NCI-H526 (cell line): ENCODE results near the gene GBP2.

Experiments
- DNase-seq, 2 experiments: peaks; one replicate each; lab custom pipeline; 2025; lab: John Stamatoyannopoulos, UW

GBP2 gene

GRCh38 chr1:89065079-89065868 lies 60.6 kb downstream of the GBP2 start, which contains the start of gene GBP1:
TSS of gene GBP1 (minus strand) at chr1:89065208. CDS start at chr1:89063234, 1,974 bp downstream.
- no peak for DNase-seq

DNA sequence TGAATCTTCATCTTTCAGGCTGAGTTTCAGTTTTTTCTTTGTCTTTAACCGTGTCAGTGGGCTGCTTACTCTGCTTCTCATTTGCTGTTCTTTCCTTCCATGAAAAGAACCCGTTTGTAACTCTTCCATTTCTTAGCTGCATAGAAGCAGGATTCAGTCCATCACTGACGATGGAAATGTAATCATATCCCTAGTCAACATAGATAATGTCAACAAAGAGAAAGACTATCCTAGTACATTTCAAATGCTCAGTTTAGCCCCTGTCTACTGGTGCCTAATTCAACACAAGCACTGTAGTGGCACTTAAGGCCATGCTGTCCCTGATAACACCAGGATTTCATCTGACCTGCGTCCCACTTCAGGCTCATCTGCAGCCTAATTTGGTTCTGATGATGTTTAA lies 61.3 kb downstream of the GBP2 start:
- DNase-seq: no peak

- DNase-seq: no peak
These were observed 62.8 kb downstream of the GBP2 start for GRCh38 chr1:89063094-89063493.

DNA sequence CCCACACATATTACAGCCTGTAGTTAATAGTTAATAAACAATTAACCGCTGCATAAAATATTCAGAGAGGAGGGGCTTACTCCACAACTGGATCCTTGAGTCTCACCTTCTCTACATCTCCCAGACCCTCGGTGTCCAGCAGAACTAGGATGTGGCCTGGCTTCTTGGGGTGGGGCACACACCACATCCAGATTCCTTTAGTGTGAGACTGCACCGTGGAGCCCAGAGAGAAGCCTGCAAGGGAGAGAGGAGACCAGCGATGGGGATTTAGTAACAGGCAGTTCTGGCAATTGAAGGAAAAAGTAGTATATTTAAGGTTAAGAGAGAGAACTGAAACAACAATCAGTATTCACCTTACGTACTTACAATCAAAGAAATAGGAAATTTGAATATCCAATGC lies 65.8 kb downstream of the GBP2 start:
- DNase-seq: no peak
